Activated CD4-positive, CD25-positive, alpha-beta regulatory T cell treated with anti-CD3 and anti-CD28 coated beads, Interleukin-2, amount 50 U/mL, for 72 hours (primary cell): ENCODE data around the gene ABCB8.
"Not testable (repeated sequence)": the region's sequence is repeated elsewhere in the genome, so short reads cannot be mapped to it uniquely, and the experiment has no call there.

Experiments
- DNase-seq: peaks from one replicate; pipeline ENCODE4 v3.0.0; 2021

Gene ABCB8

GRCh38 chr7:151038951-151039849 lies 10.9 kb downstream of the ABCB8 start:
- peak; percentile 77 for DNase-seq

- DNase-seq, result no peak
These were observed 11.7 kb downstream of the ABCB8 start for GRCh38 chr7:151039850-151040548.

GRCh38 chr7:151040616-151041375 lies 12.5 kb downstream of the ABCB8 start:
- DNase-seq, result no peak

GRCh38 chr7:151043449-151043848 lies 15.2 kb downstream of the ABCB8 start:
- not testable (repeated sequence) for DNase-seq

- DNase-seq, result no peak
These were observed 15.7 kb downstream of the ABCB8 start for GRCh38 chr7:151043959-151044358.

GRCh38 chr7:151045262-151045661 lies 17.0 kb downstream of the ABCB8 start:
- no peak for DNase-seq

- no peak for DNase-seq
These were observed 17.7 kb downstream of the ABCB8 start for GRCh38 chr7:151045967-151046366.

- DNase-seq, result no peak
These were observed 18.6 kb downstream of the ABCB8 start for GRCh38 chr7:151046603-151047573.

- DNase-seq, result no peak
These were observed 19.9 kb downstream of the ABCB8 start, which contains the start of gene ASIC3 for GRCh38 chr7:151047976-151048815. Gene ASIC3 (plus strand): TSS chr7:151048531. CDS start chr7:151048886, 355 bp downstream.

GRCh38 chr7:151048911-151049463 lies 20.7 kb downstream of the ABCB8 start:
- DNase-seq, result no peak

- DNase-seq, result peak; percentile 50
These were observed 22.9 kb downstream of the ABCB8 start for GRCh38 chr7:151051108-151051507.

GRCh38 chr7:151053096-151053495 lies 24.8 kb downstream of the ABCB8 start:
- DNase-seq, result no peak

GRCh38 chr7:151053751-151054150 lies 25.5 kb downstream of the ABCB8 start:
- DNase-seq, result no peak

- no peak for DNase-seq
These were observed 28.0 kb downstream of the ABCB8 start for GRCh38 chr7:151056283-151056665.

GRCh38 chr7:151056666-151057505 lies 28.6 kb downstream of the ABCB8 start:
- DNase-seq, result no peak

- no peak for DNase-seq
These were observed 29.3 kb downstream of the ABCB8 start, which contains the start of gene CDK5 for GRCh38 chr7:151057506-151057988. Gene CDK5 (minus strand): TSS chr7:151057897. CDS start chr7:151057848, 49 bp downstream.

GRCh38 chr7:151057989-151058780 lies 29.9 kb downstream of the ABCB8 start:
- peak; percentile 90 for DNase-seq

GRCh38 chr7:151058781-151059366 lies 30.6 kb downstream of the ABCB8 start:
- no peak for DNase-seq
